Measurements from ENCODE around the gene SLC7A1. TPM values are rescaled to one million over a fixed set of nuclear protein-coding genes. Genes with fewer than 3 reads are reported as not detected.
"Not testable (repeated sequence)": the region's sequence is repeated elsewhere in the genome, so short reads cannot be mapped to it uniquely, and the experiment has no call there.

Gene SLC7A1
- 27.5 TPM for total RNA-seq

- DNase-seq (ENCODE audit: low spot score): peak; percentile 66
Measured at GRCh38 chr13:29595380-29596063, at the start of gene SLC7A1. SLC7A1 (minus strand) TSS chr13:29595688; CDS start chr13:29536188, 59,500 bp downstream.

GRCh38 chr13:29640665-29641064 is 45.2 kb upstream of the SLC7A1 start:
- no peak for DNase-seq (ENCODE audit: low spot score)

GRCh38 chr13:29636831-29637230 is 41.3 kb upstream of the SLC7A1 start:
- DNase-seq (ENCODE audit: low spot score): not testable (repeated sequence)

- DNase-seq (ENCODE audit: low spot score): no peak
Measured at GRCh38 chr13:29624997-29625396, 29.5 kb upstream of the SLC7A1 start.

- no peak for DNase-seq (ENCODE audit: low spot score)
Measured at GRCh38 chr13:29621841-29622240, 26.4 kb upstream of the SLC7A1 start.

- DNase-seq (ENCODE audit: low spot score): no peak
Measured at GRCh38 chr13:29621051-29621800, 25.7 kb upstream of the SLC7A1 start.

- DNase-seq (ENCODE audit: low spot score): no peak
Measured at GRCh38 chr13:29619995-29620394, 24.5 kb upstream of the SLC7A1 start.

GRCh38 chr13:29613101-29613500 is 17.6 kb upstream of the SLC7A1 start:
- DNase-seq (ENCODE audit: low spot score): no peak

- DNase-seq (ENCODE audit: low spot score): no peak
Measured at GRCh38 chr13:29607465-29607864, 12.0 kb upstream of the SLC7A1 start.

- no peak for DNase-seq (ENCODE audit: low spot score)
Measured at GRCh38 chr13:29605860-29606526, 10.5 kb upstream of the SLC7A1 start.

GRCh38 chr13:29598321-29598720 is 2.8 kb upstream of the SLC7A1 start:
- no peak for DNase-seq (ENCODE audit: low spot score)

GRCh38 chr13:29597706-29598105 is 2.2 kb upstream of the SLC7A1 start:
- DNase-seq (ENCODE audit: low spot score): no peak

GRCh38 chr13:29597246-29597645 is 1.8 kb upstream of the SLC7A1 start:
- DNase-seq (ENCODE audit: low spot score): no peak

- DNase-seq (ENCODE audit: low spot score): no peak
Measured at GRCh38 chr13:29596064-29596418, 553 bp upstream of the SLC7A1 start.

- DNase-seq (ENCODE audit: low spot score): peak; percentile 39
Measured at GRCh38 chr13:29594710-29595379, 643 bp downstream of the SLC7A1 start.

GRCh38 chr13:29594303-29594709 is 1.2 kb downstream of the SLC7A1 start:
- no peak for DNase-seq (ENCODE audit: low spot score)

GRCh38 chr13:29593605-29594297 is 1.7 kb downstream of the SLC7A1 start:
- DNase-seq (ENCODE audit: low spot score): no peak

GRCh38 chr13:29591310-29591709 is 4.2 kb downstream of the SLC7A1 start:
- no peak for DNase-seq (ENCODE audit: low spot score)

- no peak for DNase-seq (ENCODE audit: low spot score)
Measured at GRCh38 chr13:29589967-29590366, 5.5 kb downstream of the SLC7A1 start.

GRCh38 chr13:29589234-29589633 is 6.3 kb downstream of the SLC7A1 start:
- DNase-seq (ENCODE audit: low spot score): no peak

- no peak for DNase-seq (ENCODE audit: low spot score)
Measured at GRCh38 chr13:29587645-29588044, 7.8 kb downstream of the SLC7A1 start.
